Neural progenitor cell (in vitro differentiated cells): ENCODE measurements around the gene LMF1.

ENCODE experiments used
- EZH2 ChIP-seq: fragments of 200-600 bp; sonication (generic); IDR thresholded peaks from 2 replicates; pipeline ENCODE4 v1.6.1; 2017; ENCODE audit warnings: antibody characterized with exemption, mild to moderate bottlenecking, moderate library complexity
- TF ChIP-seq, protein P1 (sequence below): fragments of 200-600 bp; sonication (generic); IDR thresholded peaks from 2 replicates; pipeline ENCODE4 v1.5.1; 2017; ENCODE audit warnings: antibody characterized with exemption, mild to moderate bottlenecking

DNA sequence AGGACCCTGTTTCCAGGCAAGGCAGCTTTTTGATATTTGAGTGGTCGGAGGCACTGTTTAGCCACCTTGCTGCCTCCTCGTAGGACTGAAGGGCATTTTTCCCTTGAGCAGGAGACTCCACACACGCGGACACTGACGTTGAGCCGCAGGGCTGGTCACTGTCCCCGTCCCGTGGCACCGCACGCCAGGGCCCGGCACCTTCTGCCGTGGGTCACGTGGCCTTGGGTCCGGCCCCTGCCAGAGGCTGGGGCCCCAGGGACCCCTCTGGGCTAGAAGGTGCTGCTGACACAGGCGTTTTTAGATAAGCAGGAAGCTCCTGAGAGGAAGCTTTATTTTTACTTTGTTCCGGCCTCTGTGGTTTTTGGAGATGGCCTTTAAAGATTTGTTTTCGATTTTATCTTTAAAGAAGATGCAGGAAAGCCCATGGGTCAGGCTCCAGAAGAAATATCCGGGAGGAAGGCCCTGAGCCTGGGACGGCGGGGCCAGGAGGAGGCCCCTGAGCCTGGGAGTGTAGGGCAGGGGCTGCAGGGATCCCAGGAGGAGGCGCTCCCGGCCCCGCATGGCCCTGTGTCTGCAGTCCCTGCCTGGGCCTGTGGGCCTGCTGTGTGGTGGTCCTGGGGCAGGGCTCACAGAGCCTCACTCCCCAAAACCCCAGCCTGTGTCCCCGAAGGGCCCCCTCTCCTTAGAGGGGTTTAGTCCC is 139.8 kb downstream of the LMF1 start:
- TF ChIP-seq, protein P1, sequence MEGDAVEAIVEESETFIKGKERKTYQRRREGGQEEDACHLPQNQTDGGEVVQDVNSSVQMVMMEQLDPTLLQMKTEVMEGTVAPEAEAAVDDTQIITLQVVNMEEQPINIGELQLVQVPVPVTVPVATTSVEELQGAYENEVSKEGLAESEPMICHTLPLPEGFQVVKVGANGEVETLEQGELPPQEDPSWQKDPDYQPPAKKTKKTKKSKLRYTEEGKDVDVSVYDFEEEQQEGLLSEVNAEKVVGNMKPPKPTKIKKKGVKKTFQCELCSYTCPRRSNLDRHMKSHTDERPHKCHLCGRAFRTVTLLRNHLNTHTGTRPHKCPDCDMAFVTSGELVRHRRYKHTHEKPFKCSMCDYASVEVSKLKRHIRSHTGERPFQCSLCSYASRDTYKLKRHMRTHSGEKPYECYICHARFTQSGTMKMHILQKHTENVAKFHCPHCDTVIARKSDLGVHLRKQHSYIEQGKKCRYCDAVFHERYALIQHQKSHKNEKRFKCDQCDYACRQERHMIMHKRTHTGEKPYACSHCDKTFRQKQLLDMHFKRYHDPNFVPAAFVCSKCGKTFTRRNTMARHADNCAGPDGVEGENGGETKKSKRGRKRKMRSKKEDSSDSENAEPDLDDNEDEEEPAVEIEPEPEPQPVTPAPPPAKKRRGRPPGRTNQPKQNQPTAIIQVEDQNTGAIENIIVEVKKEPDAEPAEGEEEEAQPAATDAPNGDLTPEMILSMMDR, result no peak
- TF ChIP-seq EZH2, result no peak
